ENCODE data around the gene FADS3. TPM values are rescaled to one million over a fixed set of nuclear protein-coding genes. Genes with fewer than 3 reads are reported as not detected.

The FADS3 gene
- total RNA-seq, 4 donors from 2014 or later, result 9.5 to 76.7 (median 18.4) TPM

DNA sequence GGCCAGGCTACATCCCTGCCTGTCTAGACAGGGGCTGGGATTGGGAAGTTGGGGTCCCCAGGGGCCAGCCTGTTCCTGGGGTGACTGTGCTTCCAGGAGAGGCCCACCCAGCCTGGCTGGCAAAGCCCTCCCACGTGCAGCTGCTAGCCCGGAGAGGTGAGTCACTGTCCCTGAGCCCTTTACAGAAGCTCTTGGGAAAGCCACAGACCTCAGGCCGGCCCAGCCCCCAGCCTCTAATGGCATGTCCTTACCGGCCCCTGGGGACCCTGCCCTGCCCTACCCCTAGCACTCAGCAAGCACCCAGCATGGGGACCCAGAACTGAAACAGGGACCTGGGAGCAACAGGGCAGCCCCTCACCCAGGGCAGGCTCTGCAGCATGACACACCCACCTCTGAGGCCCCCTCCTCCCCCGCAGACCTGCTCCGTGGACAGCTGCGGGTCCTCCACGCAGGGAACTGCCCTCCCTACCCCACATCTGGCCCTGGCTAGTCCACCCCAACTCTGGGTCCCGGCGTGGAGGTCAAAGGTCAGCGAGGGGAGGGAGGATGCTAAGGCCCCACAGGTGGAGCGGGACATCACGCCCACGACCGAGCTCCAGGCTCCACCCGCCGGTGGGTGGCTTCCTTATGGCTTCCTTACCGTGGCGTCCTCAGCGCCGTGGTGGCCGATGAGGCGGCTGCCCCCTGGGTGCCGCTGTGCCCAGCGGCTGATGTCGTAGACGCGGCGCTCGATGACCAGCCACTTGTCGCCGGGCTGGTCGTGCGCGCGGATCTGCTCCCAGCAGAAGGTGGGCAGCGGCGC, 615 bp downstream of the FADS3 start:
- Histone ChIP-seq H3K36me3 (no peaks in the 10 kb centered on the region), H3K9me3 (no peaks in the 10 kb centered on the region), H3K27me3 (no peaks in the 10 kb centered on the region), H3K4me1 (peaks cover 4 to 13% (median 9%) of the 10 kb centered on the region in 4 donors), H3K4me3 (peak overlapping the region; percentile 80 to 98 (median 94)), H3K27ac (peak overlapping the region; percentile 77 to 90 (median 80))
- peak; percentile 33 to 71 (median 63) for DNase-seq
- no peak for TF ChIP-seq POLR2A (IDR thresholded peaks at IDR 0.05)
- TF ChIP-seq, protein P1, sequence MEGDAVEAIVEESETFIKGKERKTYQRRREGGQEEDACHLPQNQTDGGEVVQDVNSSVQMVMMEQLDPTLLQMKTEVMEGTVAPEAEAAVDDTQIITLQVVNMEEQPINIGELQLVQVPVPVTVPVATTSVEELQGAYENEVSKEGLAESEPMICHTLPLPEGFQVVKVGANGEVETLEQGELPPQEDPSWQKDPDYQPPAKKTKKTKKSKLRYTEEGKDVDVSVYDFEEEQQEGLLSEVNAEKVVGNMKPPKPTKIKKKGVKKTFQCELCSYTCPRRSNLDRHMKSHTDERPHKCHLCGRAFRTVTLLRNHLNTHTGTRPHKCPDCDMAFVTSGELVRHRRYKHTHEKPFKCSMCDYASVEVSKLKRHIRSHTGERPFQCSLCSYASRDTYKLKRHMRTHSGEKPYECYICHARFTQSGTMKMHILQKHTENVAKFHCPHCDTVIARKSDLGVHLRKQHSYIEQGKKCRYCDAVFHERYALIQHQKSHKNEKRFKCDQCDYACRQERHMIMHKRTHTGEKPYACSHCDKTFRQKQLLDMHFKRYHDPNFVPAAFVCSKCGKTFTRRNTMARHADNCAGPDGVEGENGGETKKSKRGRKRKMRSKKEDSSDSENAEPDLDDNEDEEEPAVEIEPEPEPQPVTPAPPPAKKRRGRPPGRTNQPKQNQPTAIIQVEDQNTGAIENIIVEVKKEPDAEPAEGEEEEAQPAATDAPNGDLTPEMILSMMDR (IDR thresholded peaks at IDR 0.05), result peak in 2 of 6 experiments; percentile 3 to 16

DNA sequence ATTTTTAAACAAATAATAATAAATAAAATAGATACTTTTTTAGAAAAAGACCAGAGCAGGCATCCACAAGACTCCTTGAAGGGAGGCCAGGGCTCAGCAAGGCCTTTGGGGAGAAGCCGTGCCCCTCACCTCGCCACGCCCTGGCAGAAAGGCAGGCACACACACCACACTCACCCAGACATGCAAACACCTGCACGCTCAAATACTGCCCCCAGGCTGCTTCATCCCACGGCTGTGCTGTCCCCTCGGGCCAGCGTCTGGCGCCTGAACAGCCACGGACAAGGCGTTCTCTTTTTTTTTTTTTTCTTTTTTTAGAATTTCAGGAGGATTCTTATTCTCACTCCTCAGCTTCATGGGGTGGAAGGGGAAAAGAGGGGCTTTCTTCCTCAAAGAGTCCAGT, 1.5 kb downstream of the FADS3 start:
- no peak overlapping the region for H3K27ac ChIP-seq
- no peaks in the 10 kb centered on the region for H3K9me3 ChIP-seq
- DNase-seq, result no peak
- TF ChIP-seq, protein P1 (IDR thresholded peaks at IDR 0.05), result no peak
- no peak for TF ChIP-seq POLR2A (IDR thresholded peaks at IDR 0.05)
- no peaks in the 10 kb centered on the region for H3K36me3 ChIP-seq
- H3K4me3 ChIP-seq, result no peak overlapping the region
- peaks cover 4 to 13% (median 9%) of the 10 kb centered on the region in 4 donors for H3K4me1 ChIP-seq
- H3K27me3 ChIP-seq, result no peaks in the 10 kb centered on the region

DNA sequence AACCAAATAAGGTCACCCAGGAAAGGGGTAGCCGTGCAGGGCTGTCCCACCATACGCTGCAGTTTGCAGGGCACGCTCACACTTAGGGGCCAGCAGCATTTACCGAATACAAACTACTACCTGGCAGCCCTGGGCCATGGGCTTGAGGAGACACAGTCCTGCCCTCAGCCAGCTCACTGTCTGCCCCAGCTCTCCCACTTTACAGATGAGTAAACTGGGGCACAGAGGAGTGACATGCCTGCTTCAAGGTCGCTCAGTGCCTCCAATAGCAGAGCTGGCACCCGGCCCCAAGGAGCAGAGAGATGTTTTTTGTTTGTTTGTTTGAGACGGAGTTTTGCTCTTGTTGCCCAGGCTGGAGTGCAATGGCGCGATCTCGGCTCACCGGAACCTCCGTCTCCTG, 2.8 kb downstream of the FADS3 start:
- Histone ChIP-seq H3K4me1 (peaks cover 4 to 13% (median 9%) of the 10 kb centered on the region in 4 donors), H3K27me3 (no peaks in the 10 kb centered on the region), H3K36me3 (no peaks in the 10 kb centered on the region), H3K9me3 (no peaks in the 10 kb centered on the region), H3K27ac (peak overlapping the region; percentile 10 to 39 (median 33)), H3K4me3 (no peak overlapping the region)
- no peak for DNase-seq
- TF ChIP-seq POLR2A (IDR thresholded peaks at IDR 0.05), result no peak
- TF ChIP-seq, protein P1 (IDR thresholded peaks at IDR 0.05), result no peak

DNA sequence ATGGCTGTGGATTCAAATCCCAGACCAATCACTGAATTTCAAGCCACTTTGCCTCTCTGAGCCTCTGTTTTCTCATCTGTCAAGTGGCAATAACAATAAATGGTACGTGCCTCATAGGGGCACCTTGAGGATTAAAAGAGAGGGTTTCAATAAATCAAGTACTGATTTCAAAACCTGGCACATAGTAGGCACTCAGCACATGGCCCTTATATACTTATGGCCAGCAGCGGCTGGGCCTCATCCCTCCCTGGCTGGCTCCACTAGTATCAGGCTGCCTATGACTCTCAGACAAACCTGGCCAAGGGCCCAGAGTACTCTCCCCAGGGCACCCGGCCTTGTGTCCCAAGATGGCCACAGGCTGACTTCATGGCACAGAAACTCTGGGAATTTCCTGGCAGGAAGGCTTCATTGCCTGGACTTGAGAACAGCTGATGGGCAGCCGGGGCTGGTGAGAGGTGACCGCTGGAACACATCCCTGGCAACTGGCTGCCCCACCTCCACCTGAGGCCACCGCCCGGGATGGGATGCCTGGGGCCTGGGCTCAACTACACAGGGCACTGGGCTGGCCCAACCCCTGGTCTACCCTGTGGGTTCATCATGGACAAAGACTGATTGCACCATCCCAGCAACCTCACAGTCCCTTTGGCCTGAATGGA, 3.4 kb downstream of the FADS3 start:
- peaks cover 4 to 13% (median 9%) of the 10 kb centered on the region in 4 donors for H3K4me1 ChIP-seq
- no peak overlapping the region for H3K4me3 ChIP-seq
- no peaks in the 10 kb centered on the region for H3K9me3 ChIP-seq
- H3K36me3 ChIP-seq, result no peaks in the 10 kb centered on the region
- TF ChIP-seq POLR2A (IDR thresholded peaks at IDR 0.05), result no peak
- TF ChIP-seq, protein P1 (IDR thresholded peaks at IDR 0.05), result no peak
- DNase-seq, result peak in 2 of 3 donors; percentile 21 to 56
- peak overlapping the region; percentile 10 to 39 (median 33) for H3K27ac ChIP-seq
- H3K27me3 ChIP-seq, result no peaks in the 10 kb centered on the region

DNA sequence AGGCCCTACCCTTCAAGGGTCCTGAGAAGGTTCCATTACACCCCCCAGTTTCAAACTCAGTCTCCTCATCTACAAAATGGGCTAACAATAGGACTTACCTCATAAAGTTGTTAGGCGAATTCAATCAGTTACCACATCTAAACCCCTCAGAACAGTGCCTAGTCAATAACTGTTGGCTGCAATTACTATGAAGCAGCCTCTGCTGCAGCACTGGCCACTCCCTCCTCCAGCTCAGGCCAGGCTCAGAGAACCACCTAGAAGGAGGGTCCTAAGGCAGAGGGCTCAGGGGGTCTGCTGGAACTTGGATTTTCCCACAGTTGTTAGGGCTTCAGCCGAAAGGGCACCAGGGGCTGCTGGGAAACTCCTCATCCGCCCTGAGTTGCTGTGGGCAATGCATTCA, 4.7 kb downstream of the FADS3 start:
- H3K27ac ChIP-seq, result no peak overlapping the region
- DNase-seq, result no peak
- H3K4me3 ChIP-seq, result no peak overlapping the region

More for the DNA sequence above, 4.7 kb downstream of the FADS3 start:
- Histone ChIP-seq H3K4me1 (peaks cover 4 to 12% (median 7%) of the 10 kb centered on the region in 4 donors), H3K36me3 (no peaks in the 10 kb centered on the region), H3K27me3 (no peaks in the 10 kb centered on the region), H3K9me3 (no peaks in the 10 kb centered on the region)
- TF ChIP-seq POLR2A (IDR thresholded peaks at IDR 0.05), result no peak
- TF ChIP-seq, protein P1 (IDR thresholded peaks at IDR 0.05), result no peak

Measured in Peyer's patch (tissue), 4 donors.